GM12864 (cell line): ENCODE measurements around the gene GTF2A2.

ENCODE experiments used
- DNase-seq: peaks from one replicate; pipeline ENCODE4 v3.0.0-alpha.2; 2011; ENCODE audit warnings: low read depth
- H3K4me3 ChIP-seq: 2 replicates; pipeline ENCODE4 v1.5.1; 2011; ENCODE audit warnings: mild to moderate bottlenecking, low read depth, low read length, control low read depth
- CTCF ChIP-seq: IDR thresholded peaks from 2 replicates; pipeline ENCODE4 v1.5.1; 2011; ENCODE audit warnings: low read depth, mild to moderate bottlenecking, moderate library complexity, low read length, control low read depth, inconsistent platforms; ENCODE audit errors: missing control alignments

The GTF2A2 gene

GRCh38 chr15:59591356-59591755, 66.0 kb downstream of the GTF2A2 start:
- TF ChIP-seq CTCF = no peak

GRCh38 chr15:59590027-59590426, 67.3 kb downstream of the GTF2A2 start:
- TF ChIP-seq CTCF = no peak
- no peak overlapping the region for H3K4me3 ChIP-seq
- peak; percentile 27 for DNase-seq

More at GRCh38 chr15:59591356-59591755, 66.0 kb downstream of the GTF2A2 start:
- H3K4me3 ChIP-seq = no peak overlapping the region
- DNase-seq = no peak
